ENCODE results near the gene FBN1. TPM values are rescaled to one million over a fixed set of nuclear protein-coding genes. Genes with fewer than 3 reads are reported as not detected.

FBN1 gene
- total and polyA plus RNA-seq, 2 of the 13 experiments (the other 11 are each of a cell fraction or from before 2014, with no cell fraction given), result 1.5 to 3.0 TPM

GRCh38 chr15:48406911-48407310 lies 238.6 kb downstream of the FBN1 start:
- Histone ChIP-seq H3K27me3 (ENCODE audit: control insufficient read depth in 1 of 2, insufficient read depth in 2 of 2, low read length in 2 of 2) (no peaks in the 10 kb centered on the region), H3K9ac (ENCODE audit: insufficient read depth, low read depth, low read length) (no peak overlapping the region), H2AFZ (ENCODE audit: low read length) (peak overlapping the region; percentile 49), H3K27ac (ENCODE audit: extremely low read length, insufficient read depth, low read length) (no peak overlapping the region), H3K4me1 (ENCODE audit: insufficient read depth, low read length) (peaks cover 18% of the 10 kb centered on the region), H4K20me1 (ENCODE audit: insufficient read depth, low read length) (no peaks in the 10 kb centered on the region), H3K4me3 (replicated peaks in 1 of 3; ENCODE audit: insufficient read depth in 1 of 3, low read depth in 2 of 3, low read length in 3 of 3) (peak overlapping the region in 1 of 3 experiments; percentile 24; a peak in 1 of 6 replicates), H3K4me2 (ENCODE audit: low read depth, low read length) (peak overlapping the region; percentile 64), H3K9me3 (ENCODE audit: low read length) (no peaks in the 10 kb centered on the region), H3K36me3 (replicated peaks in 1 of 2; ENCODE audit: control insufficient read depth in 1 of 2, insufficient read depth in 2 of 2, low read length in 2 of 2) (no peaks in the 10 kb centered on the region), H3K79me2 (ENCODE audit: insufficient read depth, low read length) (no peaks in the 10 kb centered on the region)
- peak; percentile 23; the same call in 1 of the 2 replicates for TF ChIP-seq CTCF (CRISPR knock-in tag; IDR thresholded peaks at IDR 0.05)
- TF ChIP-seq MIXL1 (CRISPR knock-in tag; IDR thresholded peaks at IDR 0.05), result no peak
- WGBS (ENCODE audit: low lambda C conversion rate), result 40% methylated on average over 1 of the region's 1 CpG
- FAIRE-seq (no peak), ATAC-seq (peak; percentile 43; the same call in 2 of the 3 replicates), DNase-seq (ENCODE audit: low spot score) (no peak)
- CTCF ChIA-PET (ENCODE audit: low intra/inter-chr PET ratio, low total read pairs), result no interaction called here
- in situ Hi-C loops (cut with HindIII; ENCODE audit: extremely low pct_ligation_motif_present, low pct_unique_long_range_greater_than_20kb) (no loop called here), intact Hi-C loops (cut with micrococcal nuclease; ENCODE audit: unreplicated experiment) (no loop called here)
- POLR2A ChIA-PET, result no interaction called here
- BruUV-seq (replicated peaks), result no TSS peak

GRCh38 chr15:48406266-48406891 lies 239.1 kb downstream of the FBN1 start:
- H3K79me2 ChIP-seq (ENCODE audit: insufficient read depth, low read length), result no peaks in the 10 kb centered on the region
- peaks cover 18% of the 10 kb centered on the region for H3K4me1 ChIP-seq (ENCODE audit: insufficient read depth, low read length)
- H2AFZ ChIP-seq (ENCODE audit: low read length), result peak overlapping the region; percentile 49
- WGBS (ENCODE audit: low lambda C conversion rate), result 20% methylated on average over 5 of the region's 8 CpGs
- no peaks in the 10 kb centered on the region for H3K27me3 ChIP-seq (ENCODE audit: control insufficient read depth in 1 of 2, insufficient read depth in 2 of 2, low read length in 2 of 2)
- H3K4me2 ChIP-seq (ENCODE audit: low read depth, low read length), result peak overlapping the region; percentile 64
- no peaks in the 10 kb centered on the region for H3K9me3 ChIP-seq (ENCODE audit: low read length)
- in situ Hi-C loops (cut with HindIII; ENCODE audit: extremely low pct_ligation_motif_present, low pct_unique_long_range_greater_than_20kb) (no loop called here), intact Hi-C loops (cut with micrococcal nuclease; ENCODE audit: unreplicated experiment) (no loop called here)
- POLR2A ChIA-PET, result no interaction called here
- H3K4me3 ChIP-seq (replicated peaks in 1 of 3; ENCODE audit: insufficient read depth in 1 of 3, low read depth in 2 of 3, low read length in 3 of 3), result peak overlapping the region in 2 of 3 experiments; percentile 24 to 35; a peak in 3 of 6 replicates
- CTCF ChIA-PET (ENCODE audit: low intra/inter-chr PET ratio, low total read pairs), result no interaction called here
- ATAC-seq (peak; percentile 91), FAIRE-seq (no peak), DNase-seq (ENCODE audit: low spot score) (peak; percentile 3)
- no peaks in the 10 kb centered on the region for H3K36me3 ChIP-seq (replicated peaks in 1 of 2; ENCODE audit: control insufficient read depth in 1 of 2, insufficient read depth in 2 of 2, low read length in 2 of 2)
- no peak overlapping the region for H3K9ac ChIP-seq (ENCODE audit: insufficient read depth, low read depth, low read length)
- no peaks in the 10 kb centered on the region for H4K20me1 ChIP-seq (ENCODE audit: insufficient read depth, low read length)
- no peak overlapping the region for H3K27ac ChIP-seq (ENCODE audit: extremely low read length, insufficient read depth, low read length)
- BruUV-seq (replicated peaks), result no TSS peak
- TF ChIP-seq HNF4A (CRISPR knock-in tag; IDR thresholded peaks at IDR 0.05) (peak; percentile 48; the same call in 1 of the 2 replicates), ZNF496 (CRISPR knock-in tag; IDR thresholded peaks at IDR 0.05; ENCODE audit: insufficient replicate concordance) (no peak), ZNF687 (CRISPR knock-in tag; IDR thresholded peaks at IDR 0.05) (peak; percentile 51), NR2F6 (IDR thresholded peaks at IDR 0.05) (no peak; the same call in 1 of the 2 replicates), NR2F6 (CRISPR knock-in tag; IDR thresholded peaks at IDR 0.05) (peak; percentile 30; the same call in 1 of the 2 replicates), GATA4 (IDR thresholded peaks at IDR 0.05; ENCODE audit: borderline replicate concordance, low read depth) (no peak), TERF1 (CRISPR knock-in tag; IDR thresholded peaks at IDR 0.05) (no peak), HOXA5 (CRISPR knock-in tag; IDR thresholded peaks at IDR 0.05) (peak; percentile 80; the same call in 1 of the 2 replicates), ZSCAN25 (CRISPR knock-in tag; IDR thresholded peaks at IDR 0.05) (0 out of 2 replicates have a peak, but pooled peaks have one; percentile 37), HOXD1 (CRISPR knock-in tag; IDR thresholded peaks at IDR 0.05) (no peak)
